AG10803 (cell line): ENCODE data around the gene GRM5.

ENCODE experiments used
- DNase-seq: peaks from one replicate; pipeline ENCODE4 v3.0.0; 2010; ENCODE audit warnings: low read depth
- H3K4me3 ChIP-seq: 2 replicates; pipeline ENCODE4 v1.5.1; 2011; ENCODE audit warnings: mild to moderate bottlenecking, low read length, control low read depth
- TF ChIP-seq, protein P1 (sequence below): conservative IDR thresholded peaks from 2 replicates; pipeline ENCODE4 v1.5.1; 2011; ENCODE audit warnings: mild to moderate bottlenecking, low read length, control low read depth, inconsistent platforms

Gene GRM5

DNA sequence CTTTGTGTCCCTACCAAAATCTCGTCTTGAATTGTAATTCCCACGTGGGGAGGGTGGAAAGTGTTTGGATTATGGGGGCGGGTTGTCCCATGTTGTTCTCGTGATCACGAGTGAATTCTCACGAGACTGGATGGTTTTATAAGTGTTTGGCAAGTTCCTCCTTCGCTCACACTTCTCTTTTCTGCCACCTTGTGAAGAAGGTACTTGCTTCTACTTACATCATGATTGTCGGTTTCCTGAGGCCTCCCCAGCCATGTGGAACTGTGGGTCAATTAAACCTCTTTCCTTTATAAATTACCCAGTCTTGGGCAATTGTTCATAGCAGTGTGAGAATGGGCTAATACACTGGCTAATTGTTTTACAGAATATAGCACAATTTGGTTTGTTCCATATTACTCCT lies 326.3 kb downstream of the GRM5 start:
- TF ChIP-seq, protein P1, sequence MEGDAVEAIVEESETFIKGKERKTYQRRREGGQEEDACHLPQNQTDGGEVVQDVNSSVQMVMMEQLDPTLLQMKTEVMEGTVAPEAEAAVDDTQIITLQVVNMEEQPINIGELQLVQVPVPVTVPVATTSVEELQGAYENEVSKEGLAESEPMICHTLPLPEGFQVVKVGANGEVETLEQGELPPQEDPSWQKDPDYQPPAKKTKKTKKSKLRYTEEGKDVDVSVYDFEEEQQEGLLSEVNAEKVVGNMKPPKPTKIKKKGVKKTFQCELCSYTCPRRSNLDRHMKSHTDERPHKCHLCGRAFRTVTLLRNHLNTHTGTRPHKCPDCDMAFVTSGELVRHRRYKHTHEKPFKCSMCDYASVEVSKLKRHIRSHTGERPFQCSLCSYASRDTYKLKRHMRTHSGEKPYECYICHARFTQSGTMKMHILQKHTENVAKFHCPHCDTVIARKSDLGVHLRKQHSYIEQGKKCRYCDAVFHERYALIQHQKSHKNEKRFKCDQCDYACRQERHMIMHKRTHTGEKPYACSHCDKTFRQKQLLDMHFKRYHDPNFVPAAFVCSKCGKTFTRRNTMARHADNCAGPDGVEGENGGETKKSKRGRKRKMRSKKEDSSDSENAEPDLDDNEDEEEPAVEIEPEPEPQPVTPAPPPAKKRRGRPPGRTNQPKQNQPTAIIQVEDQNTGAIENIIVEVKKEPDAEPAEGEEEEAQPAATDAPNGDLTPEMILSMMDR = no peak
- DNase-seq = no peak
- no peak overlapping the region for H3K4me3 ChIP-seq

DNA sequence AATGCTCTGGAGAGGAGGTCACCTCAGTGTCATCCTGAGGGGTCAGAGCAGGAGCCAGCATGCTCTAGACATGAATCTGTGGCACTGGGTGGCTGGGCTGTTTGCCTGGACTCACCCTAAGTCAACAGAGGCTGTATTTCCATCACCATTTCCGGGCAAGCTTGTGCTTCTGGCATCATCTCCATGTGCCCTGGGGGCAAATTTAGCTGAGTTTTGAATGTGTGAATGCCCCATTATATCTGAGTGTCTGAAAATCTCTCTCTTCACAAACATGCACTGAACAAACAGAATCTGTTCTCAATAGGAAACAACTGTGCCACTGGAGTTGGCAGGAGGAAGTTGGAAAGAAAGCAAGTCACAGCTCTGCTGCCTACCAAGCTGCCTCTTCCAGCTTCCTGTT lies 356.2 kb downstream of the GRM5 start:
- DNase-seq = no peak
- TF ChIP-seq, protein P1 = no peak
- no peak overlapping the region for H3K4me3 ChIP-seq

DNA sequence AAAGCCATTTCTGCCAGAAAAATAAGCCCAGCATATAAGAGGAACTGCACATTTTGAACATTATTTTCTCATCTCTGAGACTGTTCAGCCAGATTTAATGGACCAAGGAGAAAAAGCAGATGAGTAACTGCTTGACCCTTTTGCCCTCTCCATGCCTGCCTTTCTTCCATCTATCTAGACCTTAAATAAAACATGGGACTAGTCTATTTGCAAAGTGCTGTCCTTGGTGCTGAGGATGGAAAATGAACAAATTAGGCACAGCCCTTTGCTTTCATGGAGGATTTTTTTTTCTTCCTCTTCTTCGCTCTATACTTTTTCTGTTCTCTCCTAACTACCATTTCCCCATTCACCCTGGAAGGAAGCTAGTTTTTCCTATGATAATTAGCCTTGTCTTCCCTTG lies 361.3 kb downstream of the GRM5 start:
- TF ChIP-seq, protein P1 = no peak
- DNase-seq = no peak

DNA sequence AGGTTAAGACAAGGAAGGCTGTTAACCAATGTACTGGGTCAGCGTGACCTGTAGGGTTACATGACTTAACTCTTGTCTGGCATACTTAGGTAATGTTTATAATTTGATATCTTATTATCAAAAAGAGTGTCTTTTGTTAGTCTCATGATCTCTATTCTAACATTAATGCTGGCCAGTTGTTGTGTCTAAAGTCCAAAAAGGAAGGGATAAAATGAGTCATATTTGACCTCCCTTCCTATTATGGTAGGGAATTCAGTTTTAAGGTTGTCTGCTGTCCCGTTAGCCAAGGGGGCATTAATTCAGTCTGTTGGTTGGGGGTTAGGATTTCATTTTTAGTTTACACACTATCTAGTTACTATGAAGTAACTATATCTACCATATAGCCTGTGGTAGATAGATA lies 364.0 kb downstream of the GRM5 start:
- no peak for DNase-seq
- TF ChIP-seq, protein P1 = no peak
- H3K4me3 ChIP-seq = no peak overlapping the region

More for the DNA sequence above, 361.3 kb downstream of the GRM5 start:
- H3K4me3 ChIP-seq = no peak overlapping the region

DNA sequence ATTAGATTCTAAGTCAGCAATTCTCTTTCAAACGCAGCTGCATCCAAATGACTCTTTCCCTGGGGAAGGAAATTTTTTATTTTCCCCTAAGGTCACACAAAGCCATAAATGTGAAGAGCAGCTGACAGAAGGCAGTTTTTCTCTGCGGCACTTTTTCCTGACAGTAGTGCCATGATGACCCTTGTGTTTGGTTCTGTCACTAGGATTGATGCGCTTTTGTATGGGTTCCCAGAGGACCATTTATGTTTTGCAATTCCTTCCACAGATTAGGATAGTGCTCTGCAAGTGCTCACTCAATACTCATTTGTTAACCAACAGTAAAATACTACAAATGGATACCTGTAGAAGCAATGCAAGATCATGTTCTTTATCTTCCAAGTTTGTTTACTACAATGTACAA lies 368.6 kb downstream of the GRM5 start:
- no peak for DNase-seq
- TF ChIP-seq, protein P1 = no peak
- H3K4me3 ChIP-seq = no peak overlapping the region

DNA sequence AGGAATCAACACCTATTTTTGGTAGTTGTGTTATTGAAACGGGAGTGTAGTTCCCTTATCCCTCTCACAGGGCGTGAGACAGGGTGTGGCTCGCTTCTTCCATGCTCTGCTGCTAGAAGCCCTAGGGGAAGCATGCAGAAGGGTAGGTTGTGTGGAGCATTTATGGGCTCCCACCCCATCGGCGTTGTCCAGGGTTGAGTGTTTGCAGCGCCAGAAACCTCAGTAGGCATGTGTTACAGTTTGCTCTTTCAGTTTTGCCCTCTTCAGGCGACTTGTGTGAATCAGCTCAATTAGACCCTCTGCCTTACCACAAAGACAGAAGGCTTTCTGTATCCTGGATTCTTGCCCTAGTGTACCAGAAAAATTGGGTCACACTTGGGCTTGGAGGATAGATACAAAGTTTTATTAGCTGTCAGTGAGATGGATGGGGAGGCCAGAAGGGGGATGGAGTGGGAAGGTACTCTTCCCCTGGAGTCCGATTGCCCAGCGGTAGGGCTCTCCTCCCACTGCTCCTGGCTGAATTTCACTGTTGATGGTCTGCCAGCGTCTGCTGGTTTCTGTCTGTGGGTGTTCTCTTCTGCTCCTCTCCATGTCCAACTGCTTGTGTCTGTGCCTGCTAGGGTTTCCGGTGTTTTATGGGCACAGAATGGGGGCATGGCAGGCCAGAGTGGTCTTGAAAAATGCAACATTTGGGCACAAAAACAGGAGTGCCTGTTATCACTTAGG lies 369.9 kb downstream of the GRM5 start:
- TF ChIP-seq, protein P1 = no peak
- DNase-seq = no peak
- no peak overlapping the region for H3K4me3 ChIP-seq

DNA sequence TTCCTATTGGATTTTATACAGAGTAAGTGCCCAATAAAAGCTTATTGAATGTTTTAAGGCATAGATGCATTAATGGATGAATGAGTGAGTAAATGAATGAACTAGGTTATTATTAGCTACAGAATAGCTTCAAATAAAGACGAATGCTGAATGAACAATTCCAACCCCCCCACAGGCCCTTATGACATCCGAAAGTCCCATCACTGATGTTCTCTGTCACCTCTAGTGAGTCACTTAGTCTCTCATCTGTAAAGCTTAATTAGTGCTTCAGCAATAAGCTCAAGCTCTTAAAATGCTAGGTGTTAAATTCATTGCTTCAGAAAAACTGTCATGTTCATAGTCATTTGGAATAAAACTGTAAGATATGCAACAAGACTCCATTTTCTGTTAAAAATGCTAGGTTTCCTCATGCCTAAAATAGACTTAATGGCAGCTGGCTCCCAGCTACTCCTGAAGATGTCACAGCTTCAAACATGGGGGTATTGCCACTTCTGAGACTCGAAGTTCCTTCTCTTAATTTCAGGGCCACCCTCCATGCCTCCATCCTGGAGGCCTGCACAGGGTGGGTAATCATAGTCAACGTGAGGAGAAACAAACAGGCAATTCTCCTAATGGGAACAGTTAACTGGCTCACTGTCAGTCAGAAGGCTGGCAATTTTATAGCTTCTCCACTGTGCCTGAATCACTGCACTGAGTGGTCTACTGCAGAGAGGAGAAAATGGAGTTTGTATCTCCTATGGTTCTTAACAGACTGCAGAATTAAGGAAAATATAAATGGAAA lies 373.3 kb downstream of the GRM5 start:
- no peak overlapping the region for H3K4me3 ChIP-seq
- TF ChIP-seq, protein P1 = no peak
- DNase-seq = no peak
